Measurements from ENCODE around the gene ODAD3.
A peak's percentile ranks its signal among the peaks of the same experiment; 100 is the strongest.
"Not testable (repeated sequence)": the region's sequence is repeated elsewhere in the genome, so short reads cannot be mapped to it uniquely, and the experiment has no call there.

ODAD3 gene

DNA sequence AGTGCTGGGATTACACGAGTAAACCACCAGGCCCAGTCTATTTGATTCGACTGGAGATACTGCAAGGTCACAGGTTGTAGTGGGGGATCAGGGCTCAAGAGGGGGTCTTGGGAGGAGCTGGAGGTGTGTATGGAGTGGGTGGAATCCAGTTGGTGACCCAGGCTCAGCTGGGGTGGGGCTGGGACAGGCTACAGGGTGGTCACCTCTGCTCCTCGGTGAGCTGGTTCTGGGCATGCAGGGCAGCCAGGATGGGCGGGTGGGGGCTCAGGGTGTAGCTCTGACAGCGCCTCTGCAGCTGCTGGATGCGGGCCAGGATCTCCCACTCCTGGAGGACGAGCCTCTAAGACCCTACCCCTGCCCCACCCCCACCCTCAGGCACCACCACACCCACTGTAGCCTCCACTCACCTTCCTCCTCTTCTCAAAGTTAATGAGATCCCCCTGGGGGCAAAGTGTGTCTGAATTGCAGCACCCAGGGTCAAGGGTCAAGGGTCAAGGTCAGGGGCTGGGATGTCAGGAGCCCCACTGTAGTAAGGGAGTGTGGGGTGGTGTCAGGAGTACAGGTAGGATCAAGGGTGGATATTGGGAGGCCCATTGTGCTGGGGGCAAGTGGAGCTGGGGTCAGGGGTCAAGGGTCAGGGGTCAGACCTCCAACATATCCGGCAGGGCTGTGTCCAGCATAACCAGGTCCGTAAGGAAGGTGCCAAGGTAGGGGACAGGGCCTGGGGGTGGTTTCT is 32.9 kb downstream of the ODAD3 start:
- DNase-seq, result no peak

DNA sequence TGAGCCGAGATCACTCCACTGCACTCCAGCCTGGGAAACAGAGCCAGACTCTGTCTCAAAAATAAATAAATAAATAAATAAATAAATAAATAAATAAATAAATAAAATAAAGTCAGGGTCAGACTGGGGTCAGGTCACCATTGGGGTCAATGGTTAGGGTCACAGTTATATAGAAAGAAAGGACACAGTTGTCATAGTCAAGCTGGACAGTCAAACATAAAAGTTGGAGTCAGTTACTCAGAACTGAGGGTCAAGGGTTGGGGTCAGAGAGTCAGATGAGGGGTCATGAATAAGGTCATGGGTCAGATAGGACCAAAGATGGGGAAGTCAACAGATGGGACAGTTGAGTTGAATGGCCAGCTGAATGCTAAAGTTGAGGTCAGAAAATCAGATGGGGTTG is 34.1 kb downstream of the ODAD3 start:
- no peak for DNase-seq

DNA sequence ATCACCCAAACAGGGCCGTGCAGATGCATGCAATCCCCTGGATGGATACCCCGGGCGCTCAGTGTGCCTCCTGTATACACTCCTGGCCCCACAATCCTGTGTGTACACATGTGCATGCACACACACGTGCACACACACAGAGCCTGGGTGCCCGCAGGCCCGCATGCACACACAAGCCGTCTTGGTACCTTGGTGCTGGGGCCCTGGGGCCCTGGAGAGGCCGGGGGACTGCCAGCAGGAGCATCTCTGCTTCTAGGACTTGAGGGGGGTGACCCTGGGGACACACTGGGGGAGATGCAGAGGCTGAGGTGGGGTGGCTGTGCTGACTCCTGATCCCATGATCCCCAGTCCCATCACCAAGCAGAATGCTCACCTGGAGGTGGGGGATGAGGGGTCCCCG is 35.3 kb downstream of the ODAD3 start:
- DNase-seq, result no peak

DNA sequence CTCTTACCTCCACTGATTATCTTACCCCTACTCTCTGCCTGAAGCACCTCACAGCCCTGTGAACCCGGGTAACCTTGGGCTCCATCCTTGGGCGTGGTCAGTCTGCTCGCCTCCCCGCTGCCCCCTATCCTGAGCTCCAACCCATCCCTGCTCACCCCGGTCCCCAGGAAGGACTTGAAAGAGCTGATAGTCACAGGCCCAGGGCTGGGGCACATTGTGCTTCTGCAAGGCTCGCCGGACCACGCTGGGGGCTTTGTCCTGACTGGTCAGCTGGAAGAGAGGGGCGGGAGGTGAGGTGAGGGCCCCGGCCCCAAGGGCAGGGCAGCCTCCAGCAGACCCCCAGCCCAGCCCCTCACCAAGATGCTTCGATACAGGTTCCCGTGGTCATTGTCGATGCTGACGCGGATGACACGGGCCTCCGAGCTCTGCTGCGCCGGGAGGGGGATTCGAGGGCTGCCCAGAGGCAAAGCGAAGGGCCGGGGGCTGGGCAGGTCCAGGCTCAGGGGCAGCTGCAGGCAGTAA is 37.8 kb downstream of the ODAD3 start:
- DNase-seq, result no peak

DNA sequence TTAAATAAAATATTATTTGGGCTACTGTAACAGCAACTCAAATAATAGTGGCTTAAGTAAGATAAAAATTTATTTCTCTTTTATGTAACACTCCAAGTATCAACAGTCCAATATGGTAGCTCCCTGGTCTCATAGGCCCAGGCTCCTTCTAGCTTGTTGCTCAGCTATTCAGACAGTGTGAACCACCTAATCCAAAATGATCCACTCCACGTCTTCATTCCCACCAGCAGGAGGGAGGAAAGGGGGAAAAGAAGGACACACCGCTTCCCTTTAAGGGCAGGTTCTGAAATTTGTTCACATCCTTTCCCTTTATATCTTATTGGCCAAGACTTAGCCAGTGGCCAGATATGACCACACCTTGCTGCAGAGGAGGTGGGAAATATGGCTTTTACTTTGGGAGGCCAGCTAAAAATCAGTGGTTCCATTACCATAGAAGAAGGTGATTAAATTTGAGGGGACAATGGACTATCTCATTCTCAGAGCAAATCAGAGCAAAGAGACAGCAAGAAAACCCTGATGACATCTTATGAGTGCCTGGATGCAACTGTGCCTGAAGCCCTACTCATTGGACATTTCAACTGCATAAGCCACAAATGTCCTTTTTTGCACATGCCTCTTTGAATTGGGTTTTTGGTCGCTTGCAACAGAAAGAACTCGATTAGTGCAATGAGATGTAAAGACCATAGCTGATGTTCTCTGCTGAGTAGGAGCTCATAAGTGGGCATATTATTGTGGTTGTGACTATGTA is 43.8 kb downstream of the ODAD3 start:
- no peak for DNase-seq

DNA sequence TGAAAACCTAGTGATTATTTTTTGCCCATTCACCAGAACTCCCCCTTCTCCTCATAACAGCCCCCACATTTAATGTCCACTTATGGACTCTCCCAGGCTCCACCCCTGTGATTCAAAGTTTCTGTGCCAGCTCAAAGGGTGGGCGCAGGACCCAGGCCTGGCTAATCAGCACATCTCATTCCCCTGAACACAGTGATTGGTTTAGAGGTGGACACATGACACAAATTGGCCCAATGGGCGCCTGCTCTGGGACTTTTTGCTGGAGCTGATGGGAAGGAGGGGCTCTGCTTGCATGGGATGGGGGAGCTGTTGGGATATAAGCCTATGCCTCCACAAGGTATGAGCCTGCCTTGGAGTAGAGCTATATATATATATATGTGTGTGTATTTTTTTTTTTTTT is 44.6 kb downstream of the ODAD3 start:
- DNase-seq, result no peak

DNA sequence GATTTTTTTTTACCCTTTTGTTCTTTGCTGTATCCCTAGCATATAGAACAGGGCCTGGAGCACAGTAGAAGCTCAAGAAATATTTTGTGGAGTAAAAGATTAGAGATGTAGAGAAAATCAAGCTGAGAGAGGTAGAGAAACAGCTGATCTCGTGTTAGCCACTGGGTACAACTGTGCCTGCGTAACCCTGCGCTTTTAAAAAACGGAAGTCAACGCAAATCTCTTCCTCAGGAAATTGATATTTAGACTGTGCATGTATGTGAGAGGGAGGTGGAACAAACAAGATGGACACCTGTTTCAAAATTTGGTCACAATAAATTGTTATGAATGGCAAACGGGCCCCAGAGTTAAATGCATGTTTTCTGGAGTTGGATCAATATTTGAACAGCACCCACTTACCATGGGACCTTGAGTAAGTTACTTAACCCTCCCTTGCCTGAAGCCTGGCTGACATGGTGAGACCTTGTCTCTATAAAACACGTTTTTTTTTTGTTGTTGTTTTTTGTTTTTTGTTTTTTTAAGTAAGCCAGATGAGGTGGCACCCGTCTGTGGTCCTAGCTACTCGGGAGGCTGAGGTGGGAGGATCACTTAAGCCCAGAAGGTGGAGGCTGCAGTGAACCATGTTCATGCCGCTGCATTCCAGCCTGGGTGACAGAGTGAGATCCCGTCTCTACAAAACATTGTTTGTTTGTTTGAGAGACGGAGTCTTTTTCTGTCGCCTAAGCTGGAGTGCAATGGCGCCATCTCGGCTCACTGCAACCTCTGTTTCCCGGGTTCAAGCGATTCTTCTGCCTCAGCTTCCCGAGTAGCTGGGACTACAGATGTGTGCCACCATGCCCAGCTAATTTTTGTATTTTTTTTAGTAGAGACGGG is 47.5 kb downstream of the ODAD3 start:
- DNase-seq, result no peak

DNA sequence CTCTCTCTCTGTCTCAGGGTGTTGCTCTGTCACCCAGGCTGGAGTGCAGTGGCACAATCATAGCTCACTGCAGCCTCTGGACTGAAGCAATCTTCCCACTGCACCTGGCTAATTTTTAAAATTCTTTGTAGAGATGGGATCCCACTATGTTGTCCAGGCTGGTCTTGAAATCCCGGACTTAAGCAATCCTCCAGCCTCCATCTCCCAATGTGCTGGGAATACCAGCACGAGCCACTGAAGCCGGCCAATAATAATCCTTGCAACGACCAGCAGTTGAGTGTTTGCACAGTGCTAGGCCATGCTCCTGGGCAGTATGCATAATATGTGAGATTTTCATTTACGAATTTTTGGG is 50.2 kb downstream of the ODAD3 start:
- no peak for DNase-seq

DNA sequence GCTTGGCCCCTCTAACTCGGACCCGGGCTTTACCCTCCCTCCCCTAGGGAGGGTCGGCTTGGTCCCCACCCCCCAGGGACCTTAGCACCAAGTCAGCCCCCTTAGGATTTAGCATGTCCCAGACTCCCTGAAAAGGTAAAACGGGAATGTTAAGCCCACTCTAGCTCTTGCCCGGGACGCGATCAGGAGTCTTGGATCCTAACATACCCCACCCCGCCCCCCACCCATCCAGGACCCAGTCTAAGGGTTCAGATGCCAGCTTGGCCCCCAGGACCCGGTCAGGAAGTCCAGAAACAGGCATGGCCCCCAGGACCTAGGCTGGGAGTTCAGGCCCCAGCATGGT is 51.2 kb downstream of the ODAD3 start:
- no peak for DNase-seq

DNA sequence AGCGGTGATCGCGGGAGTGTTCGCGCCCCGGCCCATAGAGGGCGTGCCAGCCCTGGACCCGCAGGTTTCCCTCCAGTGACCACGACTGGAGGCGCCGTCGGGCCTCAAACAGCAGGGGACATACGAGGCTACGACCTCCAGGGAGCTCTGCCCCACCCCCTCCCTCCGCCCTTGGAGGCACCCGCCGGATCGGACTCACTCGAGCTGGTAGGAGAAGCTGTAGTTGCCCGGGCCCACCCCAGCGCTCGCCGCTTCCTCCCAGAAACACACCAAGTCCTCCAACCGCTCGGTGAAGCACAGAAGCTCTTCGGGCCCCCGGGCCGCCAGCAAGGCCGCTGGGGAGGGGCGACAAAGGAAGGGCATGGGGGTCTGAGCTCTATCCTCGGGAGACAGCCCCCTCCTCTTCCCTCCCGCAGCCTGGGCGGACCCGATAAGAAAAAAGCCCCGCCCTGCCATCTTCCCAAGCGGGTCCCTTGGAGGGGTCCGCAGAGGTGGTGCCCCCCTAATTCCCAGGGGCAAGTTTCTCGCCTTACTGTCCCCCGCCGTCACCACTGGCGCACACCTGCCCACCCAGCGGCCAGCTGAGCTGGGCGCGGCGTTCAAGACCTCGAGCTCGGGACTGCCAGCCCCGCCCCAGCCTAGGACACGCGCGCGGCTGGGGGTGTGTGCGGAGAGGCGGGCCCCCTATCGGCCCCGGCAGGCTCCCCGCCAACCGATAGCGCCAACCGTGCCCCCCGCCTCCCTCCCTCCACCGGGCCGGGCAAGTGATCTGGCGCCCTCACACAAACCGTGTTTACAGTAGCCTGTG is 51.8 kb downstream of the ODAD3 start:
- peak; percentile 41 for DNase-seq

DNA sequence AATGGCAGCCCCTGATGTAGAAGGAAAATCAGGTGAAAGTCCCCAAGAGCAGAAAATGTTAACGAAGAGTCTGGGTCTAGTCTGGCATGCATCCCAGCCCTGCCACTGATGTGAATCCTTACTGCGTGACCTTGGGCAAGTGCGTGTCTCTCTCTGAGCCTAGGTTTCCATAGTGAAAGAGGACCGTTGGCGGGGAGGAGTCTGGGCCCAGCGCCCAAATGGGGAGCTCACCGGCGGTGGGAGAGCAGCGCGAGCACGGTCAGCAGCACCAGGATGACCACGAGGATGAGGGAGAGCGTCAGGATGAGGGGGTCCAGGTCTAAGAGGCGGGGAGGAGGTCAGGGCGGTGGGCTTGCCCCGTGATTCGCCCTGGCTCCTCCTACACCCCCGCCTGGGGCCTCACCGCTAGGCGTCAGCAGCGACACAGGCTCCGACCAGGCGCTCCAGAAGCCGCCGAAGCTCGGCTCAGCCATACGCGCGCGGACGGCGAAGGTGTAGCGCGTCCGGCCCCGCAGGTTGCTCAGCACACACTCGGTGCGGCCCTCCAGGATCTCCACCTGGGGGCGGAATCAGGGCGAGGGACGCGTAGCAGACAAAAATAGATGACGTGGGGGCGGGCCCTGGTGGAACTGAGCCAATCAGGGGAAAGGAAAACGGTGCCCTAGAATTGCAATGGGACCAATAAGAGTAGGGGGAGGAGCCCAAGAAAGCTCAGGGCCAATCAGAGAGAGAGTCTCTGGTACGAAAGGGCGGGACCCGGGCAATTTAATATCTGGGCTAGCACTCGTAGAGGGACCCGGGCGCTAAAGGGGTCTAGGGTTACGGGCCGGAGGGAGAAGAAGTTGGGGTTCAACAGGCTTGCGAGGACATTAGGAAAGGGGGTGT is 54.0 kb downstream of the ODAD3 start:
- peak; percentile 94 for DNase-seq

DNA sequence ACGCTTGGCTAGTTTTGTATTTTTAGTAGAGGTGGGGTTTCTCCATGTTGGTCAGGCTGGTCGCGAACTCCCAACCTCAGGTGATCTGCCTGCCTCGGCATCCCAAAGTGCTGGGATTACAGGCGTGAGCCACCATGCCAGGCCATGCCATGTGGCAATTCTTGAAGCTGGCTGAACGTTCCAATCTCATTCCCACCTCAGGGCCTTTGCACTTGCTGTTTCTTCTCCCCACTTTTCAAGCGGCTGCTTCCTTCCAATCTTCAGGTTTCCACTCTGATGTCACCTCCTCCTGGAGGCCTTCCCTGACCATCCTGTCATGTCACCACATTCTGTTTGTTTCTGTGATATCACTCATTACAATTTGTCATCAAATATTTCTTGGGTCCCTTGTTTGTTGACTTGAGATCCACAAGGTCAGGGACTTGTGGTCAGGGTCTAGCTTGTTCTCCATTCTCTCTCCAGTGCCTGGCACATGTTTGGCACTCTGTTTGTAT is 55.0 kb downstream of the ODAD3 start:
- DNase-seq, result no peak

DNA sequence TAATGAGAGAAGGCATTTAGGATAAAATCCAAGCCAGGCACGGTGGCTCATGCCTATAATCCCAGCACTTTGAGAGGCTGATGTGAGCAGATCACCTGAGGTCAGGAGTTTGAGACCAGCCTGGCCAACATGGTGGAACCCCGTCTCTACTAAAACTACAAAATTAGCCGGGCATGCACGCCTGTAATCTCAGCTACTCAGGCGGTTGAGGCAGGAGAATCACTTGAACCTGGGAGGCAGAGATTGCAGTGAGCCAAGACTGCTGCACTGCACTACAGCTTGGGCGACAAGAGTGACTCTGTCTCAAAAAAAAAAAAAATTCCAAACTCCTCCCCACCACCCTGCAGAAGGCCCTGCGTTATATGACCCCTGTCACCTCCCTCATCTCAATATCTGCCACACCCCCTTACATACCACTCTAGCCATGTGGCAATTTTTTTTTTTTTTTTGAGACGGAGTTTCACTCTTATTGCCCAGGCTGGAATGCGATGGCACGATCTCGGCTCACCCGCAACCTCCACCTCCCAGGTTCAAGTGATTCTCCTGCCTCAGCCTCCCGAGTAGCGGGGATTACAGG is 55.6 kb downstream of the ODAD3 start:
- DNase-seq, result not testable (repeated sequence)

DNA sequence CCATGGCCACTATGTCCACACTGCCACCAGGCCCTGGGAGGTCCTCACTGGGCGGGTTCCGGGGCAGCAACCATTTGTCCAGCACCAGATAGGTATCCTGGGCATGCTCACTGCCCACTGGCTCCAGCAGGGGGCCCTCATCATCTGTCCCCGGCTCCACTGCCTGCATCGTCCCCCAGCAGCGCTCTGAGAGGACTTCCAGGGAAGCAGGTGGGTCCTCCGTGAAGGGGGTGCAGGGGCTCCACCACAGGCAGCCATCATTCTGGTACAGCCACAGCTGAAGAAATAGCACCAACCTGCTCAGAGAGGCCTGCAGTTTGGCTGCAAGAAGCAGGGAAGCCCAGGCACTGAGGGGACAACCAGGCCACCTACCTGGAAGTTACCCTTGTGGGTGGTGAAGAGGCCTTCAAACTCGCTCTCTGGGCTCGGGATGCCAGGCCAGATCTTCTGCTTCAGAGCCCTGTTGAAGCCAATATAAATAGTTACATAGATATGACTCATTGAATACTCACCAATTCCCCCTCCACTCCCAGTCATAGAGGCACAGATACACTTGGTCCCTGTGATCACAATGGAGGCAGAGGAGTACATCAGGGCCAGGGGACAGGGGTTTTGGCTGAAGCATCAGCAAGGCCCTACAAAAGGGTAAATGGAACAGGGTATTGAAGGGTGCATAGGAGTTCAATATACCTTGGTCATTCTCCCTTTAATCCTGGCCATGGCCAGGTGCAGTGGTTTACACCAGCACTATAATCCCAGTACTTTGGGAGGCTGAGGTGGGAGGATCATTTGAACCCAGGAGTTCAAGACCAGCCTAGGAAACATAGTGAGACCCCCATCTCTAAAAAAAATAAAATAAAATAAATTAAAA is 56.4 kb downstream of the ODAD3 start:
- no peak for DNase-seq

DNA sequence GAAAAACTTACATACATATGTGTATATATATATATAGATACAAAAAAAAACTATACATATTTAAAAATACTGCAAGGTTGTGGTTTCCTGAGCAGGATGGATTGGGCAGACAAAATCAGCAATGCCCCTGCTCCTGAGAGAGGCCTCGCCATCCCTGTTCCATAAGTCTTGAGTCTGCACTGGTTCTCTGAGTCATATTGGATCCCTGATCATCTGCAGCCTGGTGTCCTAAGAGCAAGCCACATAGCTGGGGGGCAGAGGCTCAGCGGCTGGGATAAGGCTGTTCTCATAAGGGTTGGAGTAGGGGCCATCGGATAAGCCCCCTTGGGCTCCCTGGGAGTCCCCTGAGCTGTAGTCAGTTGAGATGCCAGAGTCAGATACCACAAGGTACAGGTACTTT is 57.2 kb downstream of the ODAD3 start:
- no peak for DNase-seq

DNA sequence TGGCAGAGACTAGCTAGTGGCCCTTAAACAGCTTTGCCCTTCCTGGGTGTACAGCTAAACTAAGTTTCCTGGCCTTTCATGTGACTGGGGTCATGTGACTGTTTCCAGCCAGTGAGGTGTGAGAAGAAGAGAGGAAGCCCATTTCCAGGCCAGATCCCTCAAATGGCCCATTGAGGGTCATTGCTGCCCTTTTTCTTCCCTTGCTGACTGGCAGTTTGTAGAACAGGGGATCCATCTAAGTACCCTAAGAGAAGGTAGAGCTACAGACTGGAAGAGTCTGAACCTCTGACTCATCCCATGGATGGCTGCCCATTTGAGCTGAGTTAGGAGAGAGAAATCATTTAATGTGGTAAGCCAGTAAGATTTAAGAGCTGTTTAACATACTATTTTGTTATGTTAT is 57.7 kb downstream of the ODAD3 start:
- no peak for DNase-seq

DNA sequence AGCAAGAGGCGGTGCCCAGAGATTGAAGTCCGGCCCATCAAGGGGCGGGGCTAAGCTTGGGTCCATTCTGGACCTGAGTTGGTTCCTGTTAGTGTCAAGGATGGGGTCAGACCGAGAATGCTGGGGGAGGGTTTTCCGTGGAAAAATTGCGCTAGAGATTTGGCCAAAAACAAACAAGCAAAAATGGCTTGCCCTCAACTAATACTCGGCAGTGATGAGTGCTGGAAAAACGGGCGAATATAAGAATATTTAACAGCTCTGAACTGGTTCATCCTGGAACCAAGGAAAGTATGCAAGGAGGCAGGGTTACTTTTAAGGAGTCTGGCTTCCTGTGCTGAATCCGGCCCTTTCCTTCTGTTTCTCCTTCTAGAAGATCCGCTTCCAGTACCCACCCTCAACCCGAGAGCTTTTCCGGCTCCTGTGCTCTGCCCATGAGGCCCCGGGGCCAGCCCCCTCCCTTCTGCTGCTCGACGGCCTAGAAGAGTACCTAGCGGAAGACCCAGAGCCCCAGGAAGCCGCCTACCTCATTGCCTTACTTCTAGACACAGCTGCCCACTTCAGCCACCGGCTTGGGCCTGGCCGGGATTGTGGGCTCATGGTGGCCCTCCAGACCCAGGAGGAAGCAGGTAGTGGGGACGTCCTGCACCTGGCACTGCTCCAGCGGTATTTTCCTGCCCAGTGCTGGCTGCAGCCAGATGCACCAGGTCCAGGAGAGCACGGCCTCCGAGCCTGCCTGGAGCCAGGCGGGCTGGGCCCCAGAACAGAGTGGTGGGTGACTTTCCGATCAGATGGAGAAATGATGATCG is 59.6 kb downstream of the ODAD3 start:
- peak; percentile 64 for DNase-seq

DNA sequence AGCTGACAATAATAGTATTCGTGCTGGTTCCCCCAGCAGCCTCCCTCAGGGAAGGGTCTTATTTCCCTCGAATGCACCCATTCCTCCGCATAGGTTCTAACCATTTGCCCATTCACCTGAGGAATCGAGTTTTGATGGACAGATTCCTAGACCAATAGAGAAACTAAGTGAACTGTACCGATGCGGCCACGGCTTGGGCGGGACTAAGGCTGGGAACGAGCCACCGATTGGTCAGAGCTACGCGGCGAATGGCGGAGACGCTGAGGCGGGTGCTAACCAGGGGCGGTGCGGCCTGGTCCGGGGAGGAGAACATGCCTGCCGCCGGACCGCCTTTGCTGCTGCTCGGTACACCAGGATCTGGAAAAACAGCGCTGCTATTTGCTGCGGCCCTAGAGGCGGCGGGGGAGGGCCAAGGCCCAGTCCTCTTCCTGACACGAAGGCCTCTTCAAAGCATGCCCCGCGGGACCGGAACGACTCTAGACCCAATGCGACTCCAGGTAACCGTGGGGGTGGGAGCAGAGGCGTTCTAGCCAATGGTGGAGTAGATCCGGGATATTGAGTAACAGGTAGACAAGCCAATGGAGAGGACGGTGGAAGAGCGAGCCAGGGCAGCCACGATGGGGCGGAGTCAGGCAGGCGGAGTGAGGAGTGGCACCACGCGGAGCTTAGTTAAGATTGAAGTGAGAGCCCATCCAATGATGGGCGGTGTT is 60.3 kb downstream of the ODAD3 start, which contains the start of gene SWSAP1:
TSS of gene SWSAP1 (plus strand) at position 234 of the 710 bp plus-strand sequence. CDS start at position 249, 15 bp downstream.
- DNase-seq, result peak; percentile 96

Data from stimulated activated CD4-positive, alpha-beta T cell treated with anti-CD3 and anti-CD28 coated beads, Interleukin-4, amount 100 ng/mL, for 1 hour (primary cell).